Measurements from ENCODE around the gene YARS2.

DNA sequence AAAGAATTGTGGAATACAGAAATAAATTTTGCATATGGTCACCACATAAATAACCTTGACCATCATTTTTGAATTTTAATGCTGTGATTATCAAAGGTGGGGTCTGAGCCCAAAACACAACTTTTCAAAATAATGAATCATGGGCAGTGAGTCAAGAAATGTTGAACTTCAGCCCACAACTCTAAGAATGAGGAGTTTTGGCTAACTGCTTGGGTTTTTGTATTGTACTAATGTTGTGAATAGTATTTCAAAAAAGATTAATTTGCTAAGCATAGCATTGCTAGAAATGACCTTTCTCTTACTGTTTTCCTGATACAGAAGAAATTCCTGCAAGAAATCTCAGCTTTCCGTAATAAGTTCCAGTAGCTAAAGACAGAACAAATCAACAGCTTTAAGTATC lies 24.4 kb upstream of the YARS2 start:
- TF ChIP-seq, protein P1, sequence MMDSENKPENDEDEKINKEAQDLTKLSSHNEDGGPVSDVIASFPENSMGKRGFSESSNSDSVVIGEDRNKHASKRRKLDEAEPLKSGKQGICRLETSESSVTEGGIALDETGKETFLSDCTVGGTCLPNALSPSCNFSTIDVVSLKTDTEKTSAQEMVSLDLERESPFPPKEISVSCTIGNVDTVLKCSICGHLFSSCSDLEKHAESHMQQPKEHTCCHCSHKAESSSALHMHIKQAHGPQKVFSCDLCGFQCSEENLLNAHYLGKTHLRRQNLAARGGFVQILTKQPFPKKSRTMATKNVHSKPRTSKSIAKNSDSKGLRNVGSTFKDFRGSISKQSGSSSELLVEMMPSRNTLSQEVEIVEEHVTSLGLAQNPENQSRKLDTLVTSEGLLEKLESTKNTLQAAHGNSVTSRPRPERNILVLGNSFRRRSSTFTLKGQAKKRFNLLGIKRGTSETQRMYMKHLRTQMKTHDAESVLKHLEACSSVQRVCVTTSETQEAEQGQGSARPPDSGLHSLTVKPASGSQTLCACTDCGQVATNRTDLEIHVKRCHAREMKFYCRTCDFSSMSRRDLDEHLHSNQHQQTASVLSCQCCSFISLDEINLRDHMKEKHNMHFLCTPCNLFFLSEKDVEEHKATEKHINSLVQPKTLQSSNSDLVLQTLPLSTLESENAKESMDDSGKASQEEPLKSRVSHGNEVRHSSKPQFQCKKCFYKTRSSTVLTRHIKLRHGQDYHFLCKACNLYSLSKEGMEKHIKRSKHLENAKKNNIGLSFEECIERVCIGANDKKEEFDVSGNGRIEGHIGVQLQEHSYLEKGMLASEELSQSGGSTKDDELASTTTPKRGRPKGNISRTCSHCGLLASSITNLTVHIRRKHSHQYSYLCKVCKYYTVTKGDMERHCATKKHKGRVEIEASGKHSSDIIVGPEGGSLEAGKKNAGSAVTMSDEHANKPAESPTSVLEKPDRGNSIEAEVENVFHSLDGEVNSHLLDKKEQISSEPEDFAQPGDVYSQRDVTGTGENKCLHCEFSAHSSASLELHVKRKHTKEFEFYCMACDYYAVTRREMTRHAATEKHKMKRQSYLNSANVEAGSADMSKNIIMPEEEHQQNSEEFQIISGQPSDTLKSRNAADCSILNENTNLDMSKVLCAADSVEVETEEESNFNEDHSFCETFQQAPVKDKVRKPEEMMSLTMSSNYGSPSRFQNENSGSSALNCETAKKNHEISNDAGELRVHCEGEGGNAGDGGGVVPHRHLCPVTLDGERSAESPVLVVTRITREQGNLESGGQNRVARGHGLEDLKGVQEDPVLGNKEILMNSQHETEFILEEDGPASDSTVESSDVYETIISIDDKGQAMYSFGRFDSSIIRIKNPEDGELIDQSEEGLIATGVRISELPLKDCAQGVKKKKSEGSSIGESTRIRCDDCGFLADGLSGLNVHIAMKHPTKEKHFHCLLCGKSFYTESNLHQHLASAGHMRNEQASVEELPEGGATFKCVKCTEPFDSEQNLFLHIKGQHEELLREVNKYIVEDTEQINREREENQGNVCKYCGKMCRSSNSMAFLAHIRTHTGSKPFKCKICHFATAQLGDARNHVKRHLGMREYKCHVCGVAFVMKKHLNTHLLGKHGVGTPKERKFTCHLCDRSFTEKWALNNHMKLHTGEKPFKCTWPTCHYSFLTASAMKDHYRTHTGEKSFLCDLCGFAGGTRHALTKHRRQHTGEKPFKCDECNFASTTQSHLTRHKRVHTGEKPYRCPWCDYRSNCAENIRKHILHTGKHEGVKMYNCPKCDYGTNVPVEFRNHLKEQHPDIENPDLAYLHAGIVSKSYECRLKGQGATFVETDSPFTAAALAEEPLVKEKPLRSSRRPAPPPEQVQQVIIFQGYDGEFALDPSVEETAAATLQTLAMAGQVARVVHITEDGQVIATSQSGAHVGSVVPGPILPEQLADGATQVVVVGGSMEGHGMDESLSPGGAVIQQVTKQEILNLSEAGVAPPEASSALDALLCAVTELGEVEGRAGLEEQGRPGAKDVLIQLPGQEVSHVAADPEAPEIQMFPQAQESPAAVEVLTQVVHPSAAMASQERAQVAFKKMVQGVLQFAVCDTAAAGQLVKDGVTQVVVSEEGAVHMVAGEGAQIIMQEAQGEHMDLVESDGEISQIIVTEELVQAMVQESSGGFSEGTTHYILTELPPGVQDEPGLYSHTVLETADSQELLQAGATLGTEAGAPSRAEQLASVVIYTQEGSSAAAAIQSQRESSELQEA (IDR thresholded peaks at IDR 0.05; ENCODE audit: low read depth) = no peak
- TF ChIP-seq KLF13 (tag; IDR thresholded peaks at IDR 0.05; ENCODE audit: borderline replicate concordance, low read depth) = no peak
- TF ChIP-seq, protein P2, sequence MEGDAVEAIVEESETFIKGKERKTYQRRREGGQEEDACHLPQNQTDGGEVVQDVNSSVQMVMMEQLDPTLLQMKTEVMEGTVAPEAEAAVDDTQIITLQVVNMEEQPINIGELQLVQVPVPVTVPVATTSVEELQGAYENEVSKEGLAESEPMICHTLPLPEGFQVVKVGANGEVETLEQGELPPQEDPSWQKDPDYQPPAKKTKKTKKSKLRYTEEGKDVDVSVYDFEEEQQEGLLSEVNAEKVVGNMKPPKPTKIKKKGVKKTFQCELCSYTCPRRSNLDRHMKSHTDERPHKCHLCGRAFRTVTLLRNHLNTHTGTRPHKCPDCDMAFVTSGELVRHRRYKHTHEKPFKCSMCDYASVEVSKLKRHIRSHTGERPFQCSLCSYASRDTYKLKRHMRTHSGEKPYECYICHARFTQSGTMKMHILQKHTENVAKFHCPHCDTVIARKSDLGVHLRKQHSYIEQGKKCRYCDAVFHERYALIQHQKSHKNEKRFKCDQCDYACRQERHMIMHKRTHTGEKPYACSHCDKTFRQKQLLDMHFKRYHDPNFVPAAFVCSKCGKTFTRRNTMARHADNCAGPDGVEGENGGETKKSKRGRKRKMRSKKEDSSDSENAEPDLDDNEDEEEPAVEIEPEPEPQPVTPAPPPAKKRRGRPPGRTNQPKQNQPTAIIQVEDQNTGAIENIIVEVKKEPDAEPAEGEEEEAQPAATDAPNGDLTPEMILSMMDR (IDR thresholded peaks at IDR 0.05 in 2 of 3, conservative IDR thresholded peaks at IDR 0.05 in 1 of 3; ENCODE audit: insufficient read depth in 2 of 3, low read depth in 1 of 3, low read length in 3 of 3) = no peak
- TF ChIP-seq POLR3A (IDR thresholded peaks at IDR 0.05; ENCODE audit: borderline replicate concordance, extremely low read depth, insufficient read depth, insufficient read length) = no peak
- TF ChIP-seq RUNX1 (IDR thresholded peaks at IDR 0.05; ENCODE audit: low read depth) = no peak
- no peak for TF ChIP-seq GTF2F1 (IDR thresholded peaks at IDR 0.05; ENCODE audit: low read depth, low read length)
- no peak for TF ChIP-seq HDAC2 (IDR thresholded peaks at IDR 0.05)
- TF ChIP-seq JUND (IDR thresholded peaks at IDR 0.05; ENCODE audit: borderline replicate concordance, low read depth, low read length) = no peak
- TF ChIP-seq JUND (tag; IDR thresholded peaks at IDR 0.05; ENCODE audit: borderline replicate concordance, low read depth, low read length) = no peak
- TF ChIP-seq MTA3 (IDR thresholded peaks at IDR 0.05; ENCODE audit: borderline replicate concordance) = no peak

All from K562 (cell line).